Prostate gland (tissue), 2 donors: ENCODE results near the gene MSRB3.

Source experiments
- CTCF ChIP-seq, 4 experiments: fragments of 200-600 bp in 2 of 4; fragments of 450-650 bp in 2 of 4; sonication (generic) in 2 of 4; IDR thresholded peaks; 1 replicate in 3 of 4; 2 replicates in 1 of 4; pipeline ENCODE4 v1.5.1; 2016 to 2019; ENCODE audit warnings: antibody characterized with exemption in 4 of 4, mild to moderate bottlenecking in 2 of 4, moderate library complexity in 2 of 4
- POLR2A ChIP-seq: fragments of 450-650 bp; IDR thresholded peaks from one replicate; pipeline ENCODE4 v1.6.1; 2016; ENCODE audit warnings: antibody characterized with exemption, mild to moderate bottlenecking

GRCh38 chr12:65248656-65249633 lies 29.5 kb upstream of the MSRB3 start:
- TF ChIP-seq CTCF (IDR thresholded peaks at IDR 0.05) (no peak), POLR2A (no peak)
